AG04450 (cell line): ENCODE data around the gene UGCG. TPM values are rescaled to one million over a fixed set of nuclear protein-coding genes. Genes with fewer than 3 reads are reported as not detected.

ENCODE experiments used
- CTCF ChIA-PET: fragments of 300-600, 350-600 bp; formaldehyde crosslinking; extraction: SDS; loops from one replicate; lab custom pipeline; 2022; ENCODE audit warnings: antibody characterized with exemption, inconsistent platforms; lab: Charles Lee
- POLR2A ChIA-PET: fragments of 350-600 bp; formaldehyde crosslinking; extraction: SDS; loops from one replicate; lab custom pipeline; 2021; ENCODE audit warnings: antibody characterized with exemption, inconsistent platforms; lab: Yijun Ruan, JAX
- DNase-seq: peaks from one replicate; pipeline ENCODE4 v3.0.0-alpha.2; 2011; ENCODE audit warnings: low read depth, low spot score
- H3K27ac ChIP-seq: one replicate; pipeline ENCODE4 v1.5.1; 2012; ENCODE audit warnings: low read depth, low read length, control low read depth
- H3K27me3 ChIP-seq: one replicate; pipeline ENCODE4 v1.6.0; 2012; ENCODE audit warnings: low read length; ENCODE audit not compliant: control insufficient read depth, insufficient read depth
- H3K4me3 ChIP-seq: 2 replicates; pipeline ENCODE4 v1.5.1; 2011; ENCODE audit warnings: mild to moderate bottlenecking, low read depth, low read length, control low read depth
- H3K9me3 ChIP-seq: 2 replicates; pipeline ENCODE4 v1.5.1; 2012; ENCODE audit warnings: low read length; ENCODE audit not compliant: control insufficient read depth, insufficient read depth
- polyA plus RNA-seq: library from polyadenylated mRNA; depleted of rRNA; stranded (reverse); fragments of >200 nt; gene quantifications from 2 replicates; pipeline ENCODE4 v1.2.3, GENCODE V29; 2011
- TF ChIP-seq, protein P1 (sequence below): IDR thresholded peaks from 2 replicates; pipeline ENCODE4 v1.5.1; 2011; ENCODE audit warnings: low read depth, low read length, control low read depth, inconsistent platforms

UGCG gene
- polyA plus RNA-seq, 1 experiment: 149 TPM

DNA sequence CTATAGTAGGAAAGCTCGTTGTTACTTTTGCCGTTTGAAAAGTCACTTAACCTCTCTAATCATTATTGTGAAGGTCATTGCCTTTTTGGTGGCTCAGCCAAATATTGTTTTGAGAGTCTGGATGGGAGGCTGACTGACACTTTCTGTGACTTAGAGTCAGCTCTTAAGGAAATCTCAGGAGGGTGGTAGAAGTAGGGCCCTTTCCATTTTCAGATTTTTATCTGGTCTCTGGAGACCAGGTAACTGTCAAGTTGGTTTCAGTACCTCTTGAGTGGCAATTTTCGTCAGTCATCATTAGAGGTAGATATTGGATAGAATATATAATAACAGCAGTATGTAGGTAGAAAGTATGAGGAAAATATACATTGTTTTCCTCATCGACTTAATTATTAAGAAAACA is 23.3 kb downstream of the UGCG start:
- no peaks in the 10 kb centered on the region for H3K27me3 ChIP-seq
- H3K4me3 ChIP-seq: no peak overlapping the region
- TF ChIP-seq, protein P1, sequence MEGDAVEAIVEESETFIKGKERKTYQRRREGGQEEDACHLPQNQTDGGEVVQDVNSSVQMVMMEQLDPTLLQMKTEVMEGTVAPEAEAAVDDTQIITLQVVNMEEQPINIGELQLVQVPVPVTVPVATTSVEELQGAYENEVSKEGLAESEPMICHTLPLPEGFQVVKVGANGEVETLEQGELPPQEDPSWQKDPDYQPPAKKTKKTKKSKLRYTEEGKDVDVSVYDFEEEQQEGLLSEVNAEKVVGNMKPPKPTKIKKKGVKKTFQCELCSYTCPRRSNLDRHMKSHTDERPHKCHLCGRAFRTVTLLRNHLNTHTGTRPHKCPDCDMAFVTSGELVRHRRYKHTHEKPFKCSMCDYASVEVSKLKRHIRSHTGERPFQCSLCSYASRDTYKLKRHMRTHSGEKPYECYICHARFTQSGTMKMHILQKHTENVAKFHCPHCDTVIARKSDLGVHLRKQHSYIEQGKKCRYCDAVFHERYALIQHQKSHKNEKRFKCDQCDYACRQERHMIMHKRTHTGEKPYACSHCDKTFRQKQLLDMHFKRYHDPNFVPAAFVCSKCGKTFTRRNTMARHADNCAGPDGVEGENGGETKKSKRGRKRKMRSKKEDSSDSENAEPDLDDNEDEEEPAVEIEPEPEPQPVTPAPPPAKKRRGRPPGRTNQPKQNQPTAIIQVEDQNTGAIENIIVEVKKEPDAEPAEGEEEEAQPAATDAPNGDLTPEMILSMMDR: no peak
- no peak overlapping the region for H3K27ac ChIP-seq
- ChIA-PET CTCF (interaction anchor here (0.7 to 1.1 kb wide), 3 partner anchors 76 to 162 kb away, joined by 3 read pairs; no protein-coding TSS in a partner anchor), POLR2A (no interaction called here)
- no peak for DNase-seq
- no peaks in the 10 kb centered on the region for H3K9me3 ChIP-seq

DNA sequence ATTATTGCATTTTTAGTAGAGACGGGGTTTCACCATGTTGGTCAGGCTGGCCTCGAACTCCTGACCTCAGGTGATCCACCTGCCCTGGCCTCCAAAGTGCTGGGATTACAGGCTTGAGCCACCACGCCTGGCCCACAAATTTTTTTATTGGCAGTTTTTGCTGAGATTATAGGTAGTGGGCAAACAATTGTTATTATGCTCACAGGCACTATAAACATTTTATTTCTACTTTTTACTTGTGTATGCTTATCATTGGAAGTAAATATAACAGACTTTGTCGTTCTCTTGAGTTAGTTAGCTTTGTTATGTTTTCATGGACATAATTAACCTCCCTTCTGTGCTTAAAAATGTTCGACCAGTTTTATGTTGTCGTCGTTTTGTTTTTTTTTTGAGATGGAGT is 23.9 kb downstream of the UGCG start:
- CTCF ChIA-PET: interaction anchor here (0.7 kb wide), 1 partner anchor 195 kb away, joined by 4 read pairs; no protein-coding TSS in a partner anchor
- Histone ChIP-seq H3K27ac (no peak overlapping the region), H3K4me3 (no peak overlapping the region), H3K27me3 (no peaks in the 10 kb centered on the region), H3K9me3 (no peaks in the 10 kb centered on the region)
- POLR2A ChIA-PET: no interaction called here
- TF ChIP-seq, protein P1: no peak
- no peak for DNase-seq

DNA sequence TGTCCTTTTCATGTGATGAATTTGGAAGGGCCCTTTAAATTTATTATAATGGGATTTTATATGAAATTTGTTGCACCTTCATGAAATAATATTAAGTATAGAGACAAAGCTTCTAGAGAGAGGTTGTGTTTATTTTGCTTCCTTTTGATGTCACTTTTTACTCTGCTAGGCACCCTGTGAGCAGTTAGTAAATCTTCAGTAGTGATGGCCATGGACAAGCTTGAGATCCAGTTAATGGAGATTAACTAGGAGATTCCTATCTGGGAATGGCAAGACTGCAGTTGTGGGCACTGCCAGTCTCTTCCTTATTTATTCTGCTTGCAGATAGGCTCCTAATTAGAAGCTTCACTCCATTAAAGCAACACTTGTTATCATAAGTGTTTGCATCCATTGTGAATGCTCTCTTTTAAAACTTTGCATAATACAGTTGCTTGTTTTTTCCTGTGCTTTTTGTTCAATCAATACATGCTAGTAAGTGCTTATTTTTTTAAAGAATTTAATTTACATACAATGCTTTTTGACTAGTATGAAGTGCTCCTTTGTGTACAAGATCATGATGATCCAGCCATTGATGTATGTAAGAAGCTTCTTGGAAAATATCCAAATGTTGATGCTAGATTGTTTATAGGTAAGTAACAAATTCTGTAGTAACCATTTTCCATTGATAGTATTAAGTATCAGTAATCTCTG is 25.9 kb downstream of the UGCG start:
- TF ChIP-seq, protein P1: no peak
- POLR2A ChIA-PET: no interaction called here
- Histone ChIP-seq H3K27me3 (no peaks in the 10 kb centered on the region), H3K27ac (no peak overlapping the region), H3K9me3 (no peaks in the 10 kb centered on the region), H3K4me3 (no peak overlapping the region)
- no peak for DNase-seq
- CTCF ChIA-PET: no interaction called here

DNA sequence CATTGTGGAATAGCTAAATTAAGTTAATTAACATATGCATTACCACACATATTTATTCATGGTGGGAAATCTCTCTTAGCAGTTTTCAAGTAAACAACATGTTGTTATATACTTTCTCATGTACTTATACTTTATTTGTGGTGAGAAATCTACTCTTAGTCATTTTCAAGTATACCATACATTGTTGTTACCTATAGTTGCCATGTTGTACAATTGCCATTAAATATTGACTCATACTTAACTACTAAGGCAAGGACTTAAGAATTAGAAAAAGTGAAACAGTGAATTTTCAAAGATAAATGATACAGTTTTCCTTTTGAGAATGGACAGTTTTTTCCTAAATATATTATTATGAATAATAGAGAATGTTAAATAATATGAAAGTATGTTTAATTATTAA is 27.7 kb downstream of the UGCG start:
- TF ChIP-seq, protein P1: no peak
- no peak for DNase-seq
- no peaks in the 10 kb centered on the region for H3K9me3 ChIP-seq
- CTCF ChIA-PET: no interaction called here
- no peak overlapping the region for H3K4me3 ChIP-seq
- H3K27ac ChIP-seq: no peak overlapping the region
- H3K27me3 ChIP-seq: no peaks in the 10 kb centered on the region
- POLR2A ChIA-PET: no interaction called here

DNA sequence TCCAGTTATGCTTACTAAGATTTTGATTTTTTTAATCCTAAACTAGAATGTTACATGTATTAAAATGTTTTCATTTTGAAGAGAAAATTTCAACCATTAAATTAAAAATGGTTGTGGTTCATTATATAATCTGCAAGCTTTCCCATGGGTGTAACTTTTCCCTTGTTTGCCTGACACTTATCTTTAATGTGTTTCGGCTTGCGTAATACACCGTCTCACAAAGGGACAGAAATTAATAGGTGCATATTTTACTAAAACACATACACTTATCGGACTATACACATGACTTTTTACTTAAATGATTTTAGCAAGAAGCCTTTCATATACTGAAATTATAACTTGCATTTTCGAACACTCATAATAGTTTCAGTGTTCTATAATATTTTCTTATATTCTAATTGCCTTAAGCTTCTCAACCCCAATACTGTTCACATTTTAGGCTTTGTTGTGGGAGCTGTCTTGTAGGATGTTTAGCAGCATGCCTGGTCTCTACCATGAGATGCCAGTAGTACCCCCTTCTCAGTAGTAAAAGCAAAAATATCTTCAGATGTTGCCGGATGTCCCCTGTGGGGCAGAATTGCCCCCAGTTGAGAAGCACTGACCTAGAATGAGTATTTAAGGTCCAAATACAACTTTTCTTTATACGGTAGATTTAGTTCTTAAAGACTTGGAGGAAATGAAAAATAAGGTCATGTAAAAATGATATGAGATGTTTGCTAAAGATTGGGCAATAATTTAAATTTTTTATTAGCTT is 28.6 kb downstream of the UGCG start:
- ChIA-PET POLR2A (no interaction called here), CTCF (interaction anchor here (1.9 kb wide), 1 partner anchor 149 kb away, joined by 10 read pairs; no protein-coding TSS in a partner anchor)
- no peaks in the 10 kb centered on the region for H3K27me3 ChIP-seq
- no peaks in the 10 kb centered on the region for H3K9me3 ChIP-seq
- H3K4me3 ChIP-seq: no peak overlapping the region
- DNase-seq: no peak
- H3K27ac ChIP-seq: no peak overlapping the region
- TF ChIP-seq, protein P1: no peak
